Activated T-cell treated with anti-CD3 and anti-CD28 coated beads, Interleukin-2, amount 50 U/mL, for 24 hours (primary cell): ENCODE measurements around the gene DNAH1.

ENCODE experiments used
- DNase-seq: peaks from one replicate; pipeline ENCODE4 v3.0.0-alpha.2; 2020
- H3K27ac Mint-ChIP-seq: 2 replicates; pipeline ENCODE4 v1.8.0; 2020; ENCODE audit warnings: mild to moderate bottlenecking, mixed read lengths
- H3K27me3 Mint-ChIP-seq: 2 replicates; pipeline ENCODE4 v1.8.0; 2020; ENCODE audit warnings: mixed read lengths
- H3K36me3 Mint-ChIP-seq: 2 replicates; pipeline ENCODE4 v1.8.0; 2020; ENCODE audit warnings: low read depth, mixed read lengths
- H3K4me1 Mint-ChIP-seq: 2 replicates; pipeline ENCODE4 v1.8.0; 2020; ENCODE audit warnings: low read depth, mixed read lengths
- H3K4me3 Mint-ChIP-seq: 2 replicates; pipeline ENCODE4 v1.8.0; 2020; ENCODE audit warnings: mild to moderate bottlenecking, moderate library complexity, mixed read lengths
- H3K9me3 Mint-ChIP-seq: 2 replicates; pipeline ENCODE4 v1.8.0; 2020; ENCODE audit warnings: mixed read lengths

The DNAH1 gene

DNA sequence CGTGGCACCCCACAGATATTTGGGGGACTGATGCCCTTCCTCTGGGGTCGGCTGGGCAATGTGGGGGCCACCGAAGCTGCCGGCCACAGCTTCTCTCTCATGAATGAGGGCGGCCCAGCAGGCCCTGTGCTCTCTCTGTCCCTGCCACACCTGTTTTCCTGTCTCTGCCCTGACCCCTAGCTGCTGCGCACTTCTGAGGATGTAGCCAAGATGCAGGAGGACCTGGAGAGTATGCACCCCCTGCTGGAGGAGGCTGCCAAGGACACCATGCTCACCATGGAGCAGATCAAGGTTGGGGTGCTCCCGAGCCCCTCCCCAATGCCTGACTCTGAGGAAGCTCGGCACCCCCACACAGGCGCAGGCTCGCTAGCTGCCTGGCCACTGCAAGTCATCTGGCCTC lies 69.0 kb downstream of the DNAH1 start:
- Mint-ChIP-seq H3K4me3 (no peak overlapping the region), H3K36me3 (peaks cover 6% of the 10 kb centered on the region), H3K9me3 (no peaks in the 10 kb centered on the region), H3K27ac (no peak overlapping the region), H3K27me3 (no peaks in the 10 kb centered on the region), H3K4me1 (no peaks in the 10 kb centered on the region)
- no peak for DNase-seq

DNA sequence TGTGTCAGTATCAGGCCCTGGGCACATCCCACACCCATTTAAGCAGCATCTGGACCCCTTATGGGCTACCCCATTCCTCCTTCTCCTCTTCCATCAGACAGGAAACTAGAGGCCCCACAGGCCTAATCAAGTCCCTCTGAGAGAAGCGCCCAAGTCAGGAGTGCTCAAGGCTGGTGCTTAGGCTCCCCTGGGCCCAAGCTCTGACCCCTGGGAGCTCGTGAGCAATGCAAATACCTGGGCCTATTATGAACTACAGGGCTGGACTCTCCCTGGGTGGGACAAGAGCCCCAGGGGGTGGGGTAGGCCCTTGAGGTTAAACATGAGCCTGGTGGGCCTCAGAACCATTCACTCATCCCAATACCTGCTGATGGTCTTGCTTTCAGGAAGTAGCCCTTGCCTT lies 71.4 kb downstream of the DNAH1 start:
- Mint-ChIP-seq H3K27ac (no peak overlapping the region), H3K9me3 (no peaks in the 10 kb centered on the region), H3K4me1 (no peaks in the 10 kb centered on the region), H3K36me3 (peaks cover 22% of the 10 kb centered on the region), H3K4me3 (no peak overlapping the region), H3K27me3 (no peaks in the 10 kb centered on the region)
- DNase-seq = no peak

DNA sequence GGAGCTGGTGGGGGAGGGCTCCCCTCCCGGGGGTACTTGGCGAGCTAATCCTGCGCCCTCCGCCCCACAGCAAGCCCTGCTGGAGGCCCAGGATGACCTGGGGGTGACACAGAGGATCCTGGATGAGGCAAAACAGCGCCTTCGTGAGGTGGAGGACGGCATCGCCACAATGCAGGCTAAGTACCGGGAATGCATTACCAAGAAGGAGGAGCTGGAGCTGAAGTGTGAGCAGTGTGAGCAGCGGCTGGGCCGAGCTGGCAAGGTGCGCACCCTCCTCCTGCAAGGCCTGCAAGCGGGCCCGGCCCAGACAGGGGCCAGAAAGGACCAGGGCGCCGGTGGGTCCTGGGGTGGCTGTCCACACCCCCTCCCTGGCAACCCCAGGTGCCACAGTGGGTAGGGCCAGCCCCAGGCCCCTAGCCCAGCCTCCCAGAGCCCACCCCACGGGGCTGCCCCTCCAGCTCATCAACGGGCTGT lies 72.3 kb downstream of the DNAH1 start:
- no peak overlapping the region for H3K4me3 Mint-ChIP-seq

DNA sequence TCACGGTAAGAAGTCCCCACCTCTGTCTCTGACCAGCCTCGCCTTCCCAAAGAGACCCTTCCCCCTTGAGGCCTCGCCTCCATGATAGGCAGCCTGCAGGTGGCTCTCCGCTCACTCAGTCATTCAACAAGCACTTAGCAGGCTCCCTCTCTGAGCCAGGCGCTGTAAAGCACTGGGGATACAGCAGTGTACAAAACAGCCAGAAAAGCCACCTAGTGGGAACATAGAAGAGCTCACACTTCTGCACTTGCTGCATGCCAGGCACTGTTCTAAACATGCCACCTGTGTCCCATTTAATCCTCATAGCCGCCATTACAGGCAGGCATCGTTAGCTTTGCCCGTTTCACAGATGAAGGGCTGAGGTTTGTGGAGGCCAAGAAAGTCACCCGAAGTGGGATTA lies 72.8 kb downstream of the DNAH1 start:
- no peak for DNase-seq
- H3K9me3 Mint-ChIP-seq = no peaks in the 10 kb centered on the region
- H3K4me1 Mint-ChIP-seq = no peaks in the 10 kb centered on the region
- no peak overlapping the region for H3K27ac Mint-ChIP-seq
- H3K36me3 Mint-ChIP-seq = peaks cover 30% of the 10 kb centered on the region
- H3K27me3 Mint-ChIP-seq = no peaks in the 10 kb centered on the region
- H3K4me3 Mint-ChIP-seq = no peak overlapping the region

More for the DNA sequence above, 72.3 kb downstream of the DNAH1 start:
- Mint-ChIP-seq H3K9me3 (no peaks in the 10 kb centered on the region), H3K27me3 (no peaks in the 10 kb centered on the region), H3K27ac (no peak overlapping the region), H3K36me3 (peaks cover 29% of the 10 kb centered on the region), H3K4me1 (no peaks in the 10 kb centered on the region)
- DNase-seq = no peak

DNA sequence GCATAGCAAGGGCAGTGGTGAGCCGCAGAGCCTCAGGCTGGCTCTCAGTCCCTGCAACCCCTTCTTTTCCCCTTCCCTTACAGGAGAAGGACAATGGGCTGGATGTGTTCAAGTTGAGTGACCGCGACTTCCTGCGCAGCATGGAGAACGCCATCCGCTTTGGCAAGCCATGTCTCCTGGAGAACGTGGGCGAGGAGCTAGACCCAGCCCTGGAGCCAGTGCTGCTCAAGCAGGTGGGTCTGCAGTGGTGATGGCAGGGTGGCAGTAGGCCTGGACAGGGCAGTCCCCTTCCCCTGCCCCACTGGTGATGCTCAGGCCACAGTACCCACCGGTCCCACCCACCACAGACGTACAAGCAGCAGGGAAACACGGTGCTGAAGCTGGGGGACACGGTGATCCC lies 75.0 kb downstream of the DNAH1 start:
- no peaks in the 10 kb centered on the region for H3K4me1 Mint-ChIP-seq
- H3K27me3 Mint-ChIP-seq = no peaks in the 10 kb centered on the region
- H3K9me3 Mint-ChIP-seq = no peaks in the 10 kb centered on the region
- H3K36me3 Mint-ChIP-seq = peaks cover 30% of the 10 kb centered on the region
- no peak overlapping the region for H3K4me3 Mint-ChIP-seq
- DNase-seq = no peak
- H3K27ac Mint-ChIP-seq = peak overlapping the region; percentile 14

DNA sequence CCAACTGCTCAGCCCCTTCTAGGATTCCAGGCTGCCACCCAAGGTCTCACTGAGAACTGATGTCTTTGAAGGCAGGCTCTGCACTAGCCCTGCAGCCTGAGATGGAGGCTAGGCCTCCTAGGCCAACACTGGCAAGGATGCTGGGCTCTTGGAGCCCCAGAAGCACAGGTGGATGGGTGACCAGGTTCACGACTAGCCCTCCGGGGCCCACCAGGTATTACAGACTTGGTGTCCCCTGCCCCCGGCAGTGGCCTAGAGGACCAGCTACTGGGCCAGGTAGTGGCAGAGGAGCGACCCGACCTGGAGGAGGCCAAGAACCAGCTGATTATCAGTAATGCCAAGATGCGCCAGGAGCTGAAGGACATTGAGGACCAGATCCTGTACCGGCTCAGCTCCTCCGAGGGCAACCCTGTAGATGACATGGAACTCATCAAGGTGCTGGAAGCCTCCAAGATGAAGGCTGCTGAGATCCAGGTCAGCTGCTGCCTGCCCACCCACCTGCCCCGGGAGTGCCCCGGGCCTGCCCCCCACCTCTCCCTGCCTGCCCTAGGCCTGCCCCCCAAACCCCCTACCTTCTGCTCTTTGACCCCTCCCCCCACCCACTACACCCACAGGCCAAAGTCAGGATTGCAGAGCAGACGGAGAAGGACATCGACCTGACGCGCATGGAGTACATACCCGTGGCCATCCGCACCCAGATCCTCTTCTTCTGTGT lies 76.3 kb downstream of the DNAH1 start:
- H3K4me3 Mint-ChIP-seq = no peak overlapping the region
- no peak for DNase-seq
- H3K27me3 Mint-ChIP-seq = no peaks in the 10 kb centered on the region
- no peaks in the 10 kb centered on the region for H3K9me3 Mint-ChIP-seq
- no peaks in the 10 kb centered on the region for H3K4me1 Mint-ChIP-seq
- peaks cover 30% of the 10 kb centered on the region for H3K36me3 Mint-ChIP-seq
- H3K27ac Mint-ChIP-seq = no peak overlapping the region

DNA sequence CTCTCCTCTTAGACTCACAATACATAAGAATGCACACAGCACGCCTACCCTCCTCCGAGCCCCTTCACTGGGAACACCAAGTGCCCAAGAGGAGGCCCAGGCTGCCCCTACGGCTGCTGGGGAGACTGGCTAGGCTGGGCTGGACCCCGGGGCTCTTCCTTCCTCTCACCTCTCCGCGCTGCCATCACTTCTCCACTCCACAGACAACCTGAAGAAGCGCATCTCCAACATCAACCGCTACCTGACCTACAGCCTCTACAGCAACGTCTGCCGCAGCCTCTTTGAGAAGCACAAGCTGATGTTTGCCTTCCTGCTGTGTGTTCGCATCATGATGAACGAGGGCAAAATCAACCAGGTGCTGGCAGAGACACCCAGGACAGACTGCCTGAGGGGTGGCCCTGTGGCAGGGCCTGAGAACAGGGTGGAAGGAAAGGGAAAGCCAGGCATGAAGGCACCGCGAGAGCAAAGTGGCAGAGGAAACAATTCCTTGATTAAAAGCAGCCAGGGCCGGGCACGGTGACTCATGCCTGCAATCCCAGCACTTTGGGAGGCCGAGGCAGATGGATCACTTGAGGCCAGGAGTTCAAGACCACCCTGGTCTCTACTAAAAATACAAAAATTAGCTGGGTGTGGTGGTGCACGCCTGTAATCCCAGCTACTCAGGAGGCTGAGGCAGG lies 77.2 kb downstream of the DNAH1 start:
- Mint-ChIP-seq H3K4me3 (no peak overlapping the region), H3K4me1 (no peaks in the 10 kb centered on the region), H3K27me3 (no peaks in the 10 kb centered on the region), H3K27ac (no peak overlapping the region), H3K9me3 (no peaks in the 10 kb centered on the region), H3K36me3 (peaks cover 33% of the 10 kb centered on the region)
- no peak for DNase-seq

DNA sequence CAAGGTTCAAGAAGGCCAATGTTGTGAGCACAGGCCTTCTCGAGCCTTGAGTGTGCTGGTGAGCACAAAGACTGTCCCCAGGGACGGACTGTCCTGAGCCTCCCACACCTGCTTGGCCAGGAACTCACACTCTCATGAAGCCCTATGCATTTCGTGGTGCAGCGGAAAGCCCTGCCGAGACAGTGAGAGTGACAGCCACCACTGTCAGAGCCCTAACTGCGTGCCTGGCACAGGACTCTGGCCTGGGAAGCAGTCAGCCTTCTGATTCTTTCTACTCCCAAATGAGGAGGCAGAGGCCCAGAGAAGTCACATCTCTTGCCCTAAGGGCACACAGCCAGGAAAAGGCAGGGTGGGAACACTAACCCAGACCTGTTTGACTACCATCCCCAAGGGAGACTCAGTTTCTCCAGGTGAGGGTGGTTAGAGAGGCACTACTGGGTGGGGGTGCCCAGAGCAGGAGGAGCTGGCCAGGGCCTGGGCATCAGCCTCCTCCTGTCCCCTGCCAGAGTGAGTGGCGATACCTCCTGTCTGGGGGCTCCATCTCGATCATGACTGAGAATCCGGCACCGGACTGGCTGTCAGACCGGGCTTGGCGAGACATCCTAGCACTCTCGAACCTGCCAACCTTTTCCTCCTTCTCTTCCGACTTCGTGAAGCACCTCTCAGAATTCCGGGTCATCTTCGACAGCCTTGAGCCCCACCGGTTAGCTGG lies 78.0 kb downstream of the DNAH1 start:
- Mint-ChIP-seq H3K4me1 (no peaks in the 10 kb centered on the region), H3K4me3 (no peak overlapping the region), H3K36me3 (peaks cover 36% of the 10 kb centered on the region), H3K9me3 (no peaks in the 10 kb centered on the region), H3K27me3 (no peaks in the 10 kb centered on the region), H3K27ac (peak overlapping the region; percentile 26)
- DNase-seq = no peak

DNA sequence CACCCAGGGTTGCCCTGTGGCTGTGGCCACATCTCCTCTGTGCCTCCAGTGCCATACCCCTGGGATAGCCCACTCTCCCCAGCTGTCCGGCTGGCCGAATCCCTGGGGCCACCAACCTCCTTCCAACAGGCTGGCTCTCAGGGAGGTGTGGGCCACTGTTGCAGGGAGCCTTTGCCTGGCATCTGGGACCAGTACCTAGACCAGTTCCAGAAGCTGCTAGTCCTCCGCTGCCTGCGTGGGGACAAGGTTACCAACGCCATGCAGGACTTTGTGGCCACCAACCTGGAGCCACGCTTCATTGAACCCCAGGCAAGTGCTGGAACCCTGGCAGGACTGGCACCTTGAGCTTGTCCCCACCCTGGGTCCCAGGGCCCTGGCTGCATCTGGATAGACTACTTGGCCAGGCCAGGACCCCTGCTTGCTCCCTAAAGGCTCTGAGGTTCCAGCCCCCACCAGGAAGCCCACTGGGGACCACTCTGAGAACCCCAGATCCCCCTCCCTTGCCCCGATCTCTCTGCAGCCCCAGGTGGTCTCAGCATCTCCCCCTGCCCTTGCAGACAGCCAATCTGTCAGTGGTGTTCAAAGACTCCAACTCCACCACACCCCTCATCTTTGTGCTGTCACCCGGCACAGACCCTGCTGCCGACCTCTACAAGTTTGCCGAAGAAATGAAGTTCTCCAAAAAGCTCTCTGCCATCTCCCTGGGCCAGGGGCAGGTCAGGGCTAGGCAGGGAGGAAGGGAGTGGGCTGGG lies 78.8 kb downstream of the DNAH1 start:
- Mint-ChIP-seq H3K4me3 (no peak overlapping the region), H3K9me3 (no peaks in the 10 kb centered on the region), H3K36me3 (peaks cover 43% of the 10 kb centered on the region), H3K27me3 (no peaks in the 10 kb centered on the region), H3K4me1 (no peaks in the 10 kb centered on the region), H3K27ac (peak overlapping the region; percentile 26)
- DNase-seq = no peak

DNA sequence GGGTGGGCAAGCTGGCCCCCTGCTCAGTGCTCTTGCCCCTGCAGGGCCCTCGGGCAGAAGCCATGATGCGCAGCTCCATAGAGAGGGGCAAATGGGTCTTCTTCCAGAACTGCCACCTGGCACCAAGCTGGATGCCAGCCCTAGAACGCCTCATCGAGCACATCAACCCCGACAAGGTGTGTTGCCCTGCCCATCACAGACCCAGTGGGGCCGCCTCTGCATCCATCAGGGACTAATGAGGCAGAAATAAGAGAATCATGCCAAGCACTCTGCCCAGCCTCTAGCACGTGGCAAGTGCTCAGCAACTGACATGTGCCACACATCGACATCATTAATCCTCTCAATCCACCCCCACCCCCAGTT lies 79.4 kb downstream of the DNAH1 start:
- DNase-seq = no peak
- H3K4me3 Mint-ChIP-seq = no peak overlapping the region
- no peaks in the 10 kb centered on the region for H3K27me3 Mint-ChIP-seq
- H3K9me3 Mint-ChIP-seq = no peaks in the 10 kb centered on the region
- H3K4me1 Mint-ChIP-seq = no peaks in the 10 kb centered on the region
- H3K36me3 Mint-ChIP-seq = peaks cover 46% of the 10 kb centered on the region
- no peak overlapping the region for H3K27ac Mint-ChIP-seq

DNA sequence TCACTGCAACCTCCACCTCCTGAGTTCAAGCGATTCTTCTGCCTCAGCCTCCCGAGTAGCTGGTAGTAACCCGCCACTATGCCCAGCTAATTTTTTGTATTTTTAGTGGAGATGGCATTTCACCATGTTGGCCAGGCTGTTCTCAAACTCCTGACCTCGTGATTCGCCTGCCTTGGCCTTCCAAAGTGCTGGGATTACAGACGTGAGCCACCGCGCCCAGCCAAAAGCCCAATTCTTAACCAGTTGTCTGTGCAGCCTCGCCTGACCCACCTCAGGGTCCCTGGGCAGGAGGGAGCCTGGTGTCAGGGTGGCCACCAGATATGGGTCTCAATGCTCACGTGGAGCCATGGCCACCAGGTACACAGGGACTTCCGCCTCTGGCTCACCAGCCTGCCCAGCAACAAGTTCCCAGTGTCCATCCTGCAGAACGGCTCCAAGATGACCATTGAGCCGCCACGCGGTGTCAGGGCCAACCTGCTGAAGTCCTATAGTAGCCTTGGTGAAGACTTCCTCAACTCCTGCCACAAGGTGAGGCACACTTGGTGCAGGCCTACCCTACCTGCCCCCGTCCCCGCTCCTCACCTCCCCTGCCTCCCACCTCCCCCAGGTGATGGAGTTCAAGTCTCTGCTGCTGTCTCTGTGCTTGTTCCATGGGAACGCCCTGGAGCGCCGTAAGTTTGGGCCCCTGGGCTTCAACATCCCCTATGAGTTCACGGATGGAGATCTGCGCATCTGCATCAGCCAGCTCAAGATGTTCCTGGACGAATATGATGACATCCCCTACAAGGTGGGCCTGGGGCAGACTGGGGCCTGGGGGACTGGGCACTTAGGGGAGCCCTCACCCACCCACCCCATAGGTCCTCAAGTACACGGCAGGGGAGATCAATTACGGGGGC lies 80.1 kb downstream of the DNAH1 start:
- H3K9me3 Mint-ChIP-seq = no peaks in the 10 kb centered on the region
- no peaks in the 10 kb centered on the region for H3K4me1 Mint-ChIP-seq
- peaks cover 52% of the 10 kb centered on the region for H3K36me3 Mint-ChIP-seq
- H3K4me3 Mint-ChIP-seq = no peak overlapping the region
- H3K27ac Mint-ChIP-seq = peak overlapping the region; percentile 40
- no peaks in the 10 kb centered on the region for H3K27me3 Mint-ChIP-seq
- DNase-seq = no peak

DNA sequence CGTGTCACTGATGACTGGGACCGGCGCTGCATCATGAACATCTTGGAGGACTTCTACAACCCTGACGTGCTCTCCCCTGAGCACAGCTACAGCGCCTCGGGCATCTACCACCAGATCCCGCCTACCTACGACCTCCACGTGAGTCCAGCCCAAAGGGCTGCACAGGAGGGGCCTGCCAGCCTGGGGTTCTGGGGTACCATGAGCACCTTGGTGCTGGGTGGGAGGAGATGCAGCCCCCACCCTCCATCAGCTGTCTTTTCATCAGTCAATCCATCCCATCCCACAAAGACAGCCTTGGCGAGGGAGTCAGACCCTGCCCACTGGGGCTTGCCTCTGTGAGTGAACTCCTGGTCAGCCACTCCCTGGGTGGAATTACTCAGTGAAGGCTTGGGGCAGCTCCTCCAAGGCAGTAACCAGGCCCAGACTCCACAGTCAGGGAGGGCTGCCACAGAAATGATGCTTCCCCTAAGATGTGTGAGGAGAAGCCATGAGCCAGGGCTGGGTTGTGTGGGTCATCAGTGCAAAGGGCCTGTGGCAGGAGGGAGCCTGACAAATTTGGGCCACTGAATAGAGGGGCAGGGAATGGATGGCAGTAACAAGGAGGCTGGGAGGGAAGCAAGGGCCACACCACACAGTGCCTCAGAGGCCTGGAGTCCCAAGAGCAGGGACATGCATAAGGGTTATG lies 80.9 kb downstream of the DNAH1 start:
- no peak for DNase-seq
- Mint-ChIP-seq H3K4me3 (no peak overlapping the region), H3K27me3 (no peaks in the 10 kb centered on the region), H3K9me3 (no peaks in the 10 kb centered on the region), H3K4me1 (no peaks in the 10 kb centered on the region), H3K27ac (peak overlapping the region; percentile 8), H3K36me3 (peaks cover 52% of the 10 kb centered on the region)

DNA sequence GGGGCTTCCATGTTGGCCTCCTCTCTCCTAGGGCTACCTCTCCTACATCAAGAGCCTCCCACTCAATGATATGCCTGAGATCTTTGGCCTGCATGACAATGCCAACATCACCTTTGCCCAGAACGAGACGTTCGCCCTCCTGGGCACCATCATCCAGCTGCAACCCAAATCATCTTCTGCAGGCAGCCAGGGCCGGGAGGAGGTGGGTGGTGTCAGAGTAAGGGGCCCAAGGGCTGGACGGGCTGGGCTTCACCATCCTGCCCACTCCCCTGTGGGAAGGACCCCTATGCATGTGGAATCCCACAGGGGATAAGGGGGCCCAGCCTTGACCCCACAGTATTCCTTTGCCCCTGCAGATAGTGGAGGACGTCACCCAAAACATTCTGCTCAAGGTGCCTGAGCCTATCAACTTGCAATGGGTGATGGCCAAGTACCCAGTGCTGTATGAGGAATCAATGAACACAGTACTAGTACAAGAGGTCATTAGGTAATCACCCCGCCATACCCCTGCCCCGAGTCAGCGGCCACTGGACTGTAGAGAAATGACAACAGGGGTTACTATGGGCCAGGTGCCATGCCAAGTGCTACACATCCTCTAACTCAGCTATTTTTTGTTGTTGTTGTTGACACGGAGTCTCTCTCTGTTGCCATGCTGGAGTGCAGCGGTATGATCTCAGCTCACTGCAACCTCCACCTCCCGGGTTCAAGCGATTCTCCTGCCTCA lies 81.7 kb downstream of the DNAH1 start:
- Mint-ChIP-seq H3K27me3 (no peaks in the 10 kb centered on the region), H3K4me1 (no peaks in the 10 kb centered on the region), H3K9me3 (no peaks in the 10 kb centered on the region), H3K36me3 (peaks cover 55% of the 10 kb centered on the region), H3K27ac (peak overlapping the region; percentile 8), H3K4me3 (no peak overlapping the region)
- DNase-seq = no peak
